NK-92 treated with Interleukin-12 subunit alpha and Interleukin-12 subunit beta, amount 100 ng/mL, for 24 hours (cell line): ENCODE measurements around the gene FBXL7.

Experiments
- DNase-seq: peaks from one replicate; lab custom pipeline; 2025; lab: John Stamatoyannopoulos, UW

The FBXL7 gene

DNA sequence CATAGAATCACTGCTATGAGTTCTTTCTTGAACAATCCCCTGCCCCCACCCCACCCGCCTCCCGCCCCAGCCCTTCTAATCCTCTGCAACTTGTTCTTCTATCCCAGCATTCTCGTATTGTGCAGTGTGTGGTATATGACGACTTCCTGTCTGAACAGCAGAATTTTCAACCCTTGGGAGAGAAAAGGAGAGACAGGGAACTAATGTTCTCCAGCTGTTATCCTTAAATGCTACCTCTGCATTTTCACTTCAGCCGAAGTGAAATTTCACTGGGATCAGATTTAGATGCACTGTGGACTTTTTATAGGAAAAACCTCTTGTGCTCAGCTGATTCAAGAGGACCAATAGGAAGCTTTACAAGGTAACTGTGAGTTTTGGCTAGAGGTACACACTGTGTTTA is 2.2 kb downstream of the FBXL7 start:
- no peak for DNase-seq

GRCh38 chr5:15506146-15506545 is 6.2 kb downstream of the FBXL7 start:
- DNase-seq, result no peak

DNA sequence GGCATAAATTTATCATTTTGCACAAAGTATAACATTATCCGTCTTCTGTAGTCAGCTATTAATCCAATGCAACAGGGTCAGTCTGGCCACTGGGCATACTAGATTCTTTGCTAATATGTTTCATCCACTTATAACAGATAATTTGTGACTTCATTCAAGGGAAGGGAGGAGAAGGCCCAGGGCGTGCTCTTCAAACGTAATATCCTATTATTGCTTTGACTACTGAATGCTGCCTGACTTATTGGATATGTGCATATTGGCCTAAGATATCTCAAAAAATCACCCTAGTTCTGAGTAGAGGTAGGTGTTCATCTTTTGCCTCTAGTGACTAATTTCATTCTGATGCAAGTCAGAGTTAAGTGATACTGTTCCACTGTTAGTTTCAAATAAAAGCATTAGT is 6.9 kb downstream of the FBXL7 start:
- DNase-seq, result no peak

- no peak for DNase-seq
These were observed 10.1 kb downstream of the FBXL7 start for GRCh38 chr5:15510092-15510491.

- no peak for DNase-seq
These were observed 10.9 kb downstream of the FBXL7 start for GRCh38 chr5:15510831-15511230.

GRCh38 chr5:15513431-15513830 is 13.5 kb downstream of the FBXL7 start:
- no peak for DNase-seq

- DNase-seq, result no peak
These were observed 13.9 kb downstream of the FBXL7 start for GRCh38 chr5:15513911-15514310.

DNA sequence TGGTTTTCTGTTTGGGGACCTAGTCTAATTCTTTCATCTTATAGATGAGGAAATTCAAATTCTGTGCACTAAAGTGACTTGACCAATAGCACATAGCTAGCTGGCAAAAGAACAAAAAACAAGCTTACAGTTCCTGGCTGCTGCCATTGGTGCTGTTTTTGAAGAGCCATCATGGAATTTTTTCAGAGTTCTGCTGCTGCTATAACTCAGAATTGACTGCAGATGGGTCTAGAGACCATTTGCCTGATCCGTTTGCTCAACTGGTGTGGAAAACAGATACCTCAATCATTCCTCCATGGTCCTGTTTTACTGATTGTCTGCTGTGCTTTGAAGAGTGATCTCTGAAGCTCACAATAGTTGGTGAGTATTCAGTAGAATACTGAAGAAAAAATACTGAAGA is 15.2 kb downstream of the FBXL7 start:
- no peak for DNase-seq

DNA sequence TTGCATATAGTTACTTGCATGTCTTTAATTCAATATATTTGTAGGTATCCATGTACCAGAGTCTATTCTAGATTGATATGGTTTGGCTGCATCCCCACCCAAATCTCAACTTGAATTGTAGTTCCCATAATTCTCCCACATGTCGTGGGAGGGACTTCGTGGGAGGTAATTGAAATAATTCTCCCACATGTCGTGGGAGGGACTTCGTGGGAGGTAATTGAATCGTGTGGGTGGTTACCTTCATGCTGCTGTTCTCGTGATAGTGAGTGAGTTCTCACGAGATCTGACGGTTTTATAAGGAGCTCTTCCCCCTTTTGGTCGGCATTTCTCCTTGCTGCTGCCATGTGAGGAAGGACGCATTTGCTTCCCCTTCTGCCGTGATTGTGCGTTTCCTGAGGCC is 16.5 kb downstream of the FBXL7 start:
- no peak for DNase-seq

- DNase-seq, result no peak
These were observed 18.8 kb downstream of the FBXL7 start for GRCh38 chr5:15518786-15519185.

- DNase-seq, result no peak
These were observed 20.9 kb downstream of the FBXL7 start for GRCh38 chr5:15520856-15521255.

- DNase-seq, result no peak
These were observed 21.6 kb downstream of the FBXL7 start for GRCh38 chr5:15521381-15522186.

DNA sequence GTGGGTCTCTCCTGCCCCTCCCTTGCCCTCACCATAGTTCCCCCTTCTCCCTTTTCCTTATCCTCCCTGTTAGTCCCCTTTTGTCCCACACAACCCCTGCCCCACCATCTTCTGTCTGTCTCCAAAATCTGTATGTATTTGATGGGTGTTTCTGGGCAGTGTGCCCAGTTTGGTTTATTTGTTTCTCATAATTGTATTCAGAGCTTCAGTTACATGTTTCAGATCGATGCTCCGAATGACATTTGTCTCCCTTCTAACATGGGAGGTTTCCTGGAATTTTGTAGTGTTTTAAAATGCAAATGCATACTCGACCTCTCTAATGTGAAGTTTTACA is 22.2 kb downstream of the FBXL7 start:
- no peak for DNase-seq

DNA sequence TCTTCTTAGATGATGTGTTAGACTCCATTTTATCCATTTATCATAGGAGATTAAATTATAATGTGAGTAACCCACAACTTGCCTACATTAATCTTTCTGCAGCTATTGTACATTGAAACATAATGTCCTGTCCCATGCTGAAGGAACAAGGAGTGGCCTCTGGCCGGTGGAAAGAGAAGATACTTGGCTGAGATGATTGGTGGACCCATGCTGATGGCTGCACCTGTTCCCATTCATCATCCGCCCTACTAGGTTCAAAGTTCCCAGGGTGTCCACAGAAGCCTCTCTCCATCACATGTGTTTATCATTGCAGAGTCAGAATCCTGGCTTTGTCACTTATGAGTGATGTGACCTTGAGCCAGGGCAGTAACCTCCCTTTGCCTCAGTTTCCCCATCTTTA is 24.7 kb downstream of the FBXL7 start:
- no peak for DNase-seq

- DNase-seq, result no peak
These were observed 25.8 kb downstream of the FBXL7 start for GRCh38 chr5:15525703-15526275.

DNA sequence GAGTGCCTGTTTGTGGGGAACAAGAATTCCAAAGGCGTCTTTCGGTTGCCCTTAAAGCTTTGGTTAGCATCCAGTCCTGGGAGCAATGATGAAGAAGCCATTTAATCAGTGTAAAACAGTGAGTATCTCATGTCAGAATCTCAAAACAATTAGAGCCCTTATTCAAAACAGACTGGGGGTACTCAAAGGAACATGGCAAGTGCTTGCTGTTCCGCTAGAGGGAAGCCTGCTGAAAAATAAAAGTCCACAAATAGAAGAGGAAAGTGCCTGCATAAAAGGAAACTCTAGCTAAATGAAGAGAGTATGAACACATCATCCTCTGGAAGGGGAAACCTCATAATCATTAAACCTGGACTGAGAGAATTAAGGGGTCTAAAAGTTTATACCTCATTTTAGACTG is 26.4 kb downstream of the FBXL7 start:
- DNase-seq, result no peak

DNA sequence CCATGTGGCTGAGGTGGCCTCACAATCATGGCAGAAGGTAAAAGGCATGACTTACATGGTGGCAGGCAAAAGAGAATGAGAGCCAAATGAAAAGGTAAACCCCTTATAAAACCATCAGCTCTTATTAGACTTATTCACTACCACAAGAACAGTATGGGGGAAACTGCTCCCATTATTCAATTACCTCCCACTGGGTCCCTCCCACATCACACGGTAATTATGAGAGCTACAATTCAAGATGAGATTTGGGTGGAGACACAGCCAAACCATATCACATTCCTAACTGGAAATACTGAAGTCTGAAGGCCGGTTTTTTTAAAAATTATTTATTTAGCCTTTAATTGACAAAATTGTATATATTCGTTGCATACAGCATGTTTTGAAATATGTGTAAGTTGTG is 28.5 kb downstream of the FBXL7 start:
- DNase-seq, result no peak

DNA sequence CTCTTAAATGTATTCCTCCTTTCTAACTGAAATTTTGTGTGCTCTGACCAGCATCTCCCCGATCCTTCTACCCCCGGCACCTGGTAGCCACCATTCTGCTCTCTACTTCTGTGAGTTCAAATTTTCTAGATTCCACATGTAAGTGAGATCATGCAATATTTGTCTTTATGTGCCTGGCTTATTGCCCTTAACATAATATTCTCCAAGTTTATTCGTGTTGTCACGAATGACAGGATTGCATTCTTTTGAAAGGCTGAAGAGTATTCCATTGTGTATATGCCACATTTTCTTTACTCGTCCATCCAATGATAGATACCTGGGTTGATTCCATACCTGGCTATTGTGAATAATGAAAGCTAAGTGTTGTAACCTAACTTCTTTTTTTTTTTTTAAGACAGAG is 29.0 kb downstream of the FBXL7 start:
- DNase-seq, result no peak

- DNase-seq, result no peak
These were observed 29.8 kb downstream of the FBXL7 start for GRCh38 chr5:15529821-15530220.

- DNase-seq, result no peak
These were observed 33.3 kb downstream of the FBXL7 start for GRCh38 chr5:15533129-15533893.

- no peak for DNase-seq
These were observed 36.0 kb downstream of the FBXL7 start for GRCh38 chr5:15535938-15536337.

GRCh38 chr5:15538516-15538915 is 38.5 kb downstream of the FBXL7 start:
- no peak for DNase-seq

DNA sequence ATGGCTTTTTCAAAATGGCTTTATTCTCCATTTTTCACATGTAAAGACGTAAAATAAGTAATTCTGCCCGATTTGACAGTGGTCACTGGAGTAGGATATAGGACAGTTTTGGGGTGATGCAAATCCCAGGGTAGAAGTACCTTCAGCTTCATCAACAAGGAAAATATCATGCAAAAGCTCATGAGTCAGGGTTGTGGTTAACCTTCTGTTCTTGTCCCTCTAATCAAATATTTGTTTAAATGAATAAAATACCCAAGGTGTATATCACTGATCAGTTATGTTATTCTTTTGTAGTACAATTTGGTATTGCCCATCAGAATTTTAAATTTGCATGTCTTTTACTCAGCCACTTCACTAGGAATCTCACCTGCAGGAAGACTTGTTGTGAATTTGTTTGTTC is 40.0 kb downstream of the FBXL7 start:
- no peak for DNase-seq
